PFSK-1 (cell line): Measurements from ENCODE around the gene PPEF2.

ENCODE experiments used
- POLR2AphosphoS5 ChIP-seq: IDR thresholded peaks from 2 replicates; pipeline ENCODE4 v1.6.1; 2012; ENCODE audit warnings: low read depth, mild to moderate bottlenecking, control low read depth, low read length, moderate library complexity
- REST ChIP-seq, 2 experiments: IDR thresholded peaks; 2 replicates each; pipeline versions ENCODE4 v1.6.1 to v1.8.0; 2011 to 2012; ENCODE audit warnings: low read depth in 2 of 2, low read length in 2 of 2, control low read depth in 1 of 2, inconsistent platforms in 1 of 2, mild to moderate bottlenecking in 1 of 2, moderate library complexity in 1 of 2; ENCODE audit not compliant: insufficient read depth in 1 of 2
- SIN3A ChIP-seq: IDR thresholded peaks from 2 replicates; pipeline ENCODE4 v1.6.1; 2012; ENCODE audit warnings: mild to moderate bottlenecking, low read length, moderate library complexity, borderline replicate concordance; ENCODE audit not compliant: insufficient read depth
- TAF1 ChIP-seq: IDR thresholded peaks from 2 replicates; pipeline ENCODE4 v1.6.1; 2012; ENCODE audit warnings: low read length, control low read depth, borderline replicate concordance; ENCODE audit not compliant: insufficient read depth

GRCh38 chr4:75940692-75941253, 38.5 kb upstream of the PPEF2 start, which contains the start of gene NAAA:
- no peak for TF ChIP-seq SIN3A
- TF ChIP-seq POLR2AphosphoS5: peak; percentile 69
- TF ChIP-seq REST (IDR thresholded peaks at IDR 0.05; ENCODE audit: insufficient read depth in 1 of 2, low read depth in 2 of 2, low read length in 2 of 2): peak in 1 of 2 experiments; percentile 32; a peak in 1 of 4 replicates
- no peak for TF ChIP-seq TAF1
